K562 (cell line): ENCODE measurements around the gene TBATA. TPM values are rescaled to one million over a fixed set of nuclear protein-coding genes. Genes with fewer than 3 reads are reported as not detected.

ENCODE experiments used
- ATAC-seq: fragments of 200-7000 bp; cut with Tn5 transposase; 3 replicates; pipeline ENCODE4 v1.9.1; 2020; ENCODE audit warnings: moderate library complexity
- BruUV-seq: library from RNA; stranded (reverse); fragments of 400-500 nt; replicated peaks from 2 replicates; lab custom pipeline; 2021; lab: Mats Ljungman, UMichigan
- CTCF ChIA-PET: fragments of 300-600 bp; formaldehyde crosslinking; extraction: SDS; loops from one replicate; lab custom pipeline; 2021; ENCODE audit warnings: low intra/inter-chr PET ratio; lab: Yijun Ruan, JAX
- POLR2A ChIA-PET: fragments of 300-600, 350-650 bp; sonication (Branson Sonifier 250); formaldehyde crosslinking; extraction: SDS; loops from one replicate; lab custom pipeline; 2021; ENCODE audit warnings: antibody characterized with exemption, inconsistent platforms; lab: Yijun Ruan, JAX
- DNase-seq, 4 experiments: peaks; one replicate each; pipeline versions ENCODE4 v3.0.0 to v3.0.0-alpha.2; 2011 to 2018; ENCODE audit warnings: low spot score in 3 of 4, mixed read lengths in 3 of 4; ENCODE audit errors: extremely low read depth in 1 of 4
- FAIRE-seq: peaks from 2 replicates; lab custom pipeline; 2011; peaks lifted over from hg19 to GRCh38; lab: Jason Lieb, UNC
- H2AFZ ChIP-seq: 2 replicates; pipeline ENCODE4 v1.6.0; 2011; ENCODE audit warnings: low read depth, low read length, control low read depth, inconsistent platforms
- H3K27ac ChIP-seq: fragments of 200-600 bp; 3 replicates; pipeline ENCODE4 v1.8.0; 2011; ENCODE audit warnings: low read depth, mild to moderate bottlenecking, control low read depth, inconsistent platforms, low read length, moderate library complexity, mixed read lengths; ENCODE audit errors: extremely low read depth
- H3K27me3 ChIP-seq, 2 experiments: fragments of 300-600 bp in 1 of 2; 2 replicates in 1 of 2; 3 replicates in 1 of 2; pipeline versions ENCODE4 v1.6.0 to v1.8.0; 2011; ENCODE audit warnings: inconsistent platforms in 2 of 2, low read length in 2 of 2, mild to moderate bottlenecking in 1 of 2, mixed read lengths in 1 of 2, moderate library complexity in 1 of 2; ENCODE audit not compliant: control insufficient read depth in 2 of 2, insufficient read depth in 2 of 2
- H3K36me3 ChIP-seq: fragments of 300-600 bp; 3 replicates; pipeline ENCODE4 v1.8.0; 2011; ENCODE audit warnings: mild to moderate bottlenecking, low read length, inconsistent platforms; ENCODE audit not compliant: control insufficient read depth, insufficient read depth
- H3K4me1 ChIP-seq, 2 experiments: fragments of 200-600 bp in 1 of 2; replicated peaks in 1 of 2; 2 replicates in 1 of 2; 3 replicates in 1 of 2; pipeline versions ENCODE4 v1.5.1 to v1.8.0; 2011; ENCODE audit warnings: inconsistent platforms in 2 of 2, low read length in 2 of 2, mild to moderate bottlenecking in 1 of 2, mixed read lengths in 1 of 2, moderate library complexity in 1 of 2; ENCODE audit not compliant: control insufficient read depth in 2 of 2, insufficient read depth in 2 of 2
- H3K4me2 ChIP-seq: 2 replicates; pipeline ENCODE4 v1.6.1; 2011; ENCODE audit warnings: low read length, control low read depth, inconsistent platforms, mixed read lengths; ENCODE audit not compliant: insufficient read depth
- H3K4me3 ChIP-seq: fragments of 200-600 bp; sonication (generic), shearing (Covaris generic); 2 replicates; pipeline ENCODE4 v1.5.1; 2016; ENCODE audit warnings: control low read depth, inconsistent platforms
- H3K79me2 ChIP-seq: fragments of 200-600 bp; 3 replicates; pipeline ENCODE4 v1.8.0; 2011; ENCODE audit warnings: low read length, inconsistent platforms; ENCODE audit not compliant: control insufficient read depth, insufficient read depth
- H3K9ac ChIP-seq, 2 experiments: 2 replicates each; pipeline versions ENCODE4 v1.6.0 to v1.6.1; 2011; ENCODE audit warnings: low read depth in 2 of 2, low read length in 2 of 2, control low read depth in 1 of 2, inconsistent platforms in 1 of 2, mild to moderate bottlenecking in 1 of 2, mixed read lengths in 1 of 2; ENCODE audit not compliant: insufficient read depth in 1 of 2
- H3K9me1 ChIP-seq: one replicate; pipeline ENCODE4 v1.6.0; 2011; ENCODE audit warnings: inconsistent platforms, mild to moderate bottlenecking, low read length, moderate library complexity; ENCODE audit not compliant: control insufficient read depth, insufficient read depth
- H3K9me3 ChIP-seq: replicated peaks from 2 replicates; pipeline ENCODE4 v1.5.1; 2011; ENCODE audit warnings: low read depth, low read length, inconsistent platforms; ENCODE audit not compliant: control insufficient read depth, insufficient read depth
- H4K20me1 ChIP-seq: replicated peaks from 2 replicates; pipeline ENCODE4 v1.6.1; 2011; ENCODE audit warnings: low read length, inconsistent platforms, mixed read lengths; ENCODE audit not compliant: control insufficient read depth, insufficient read depth
- CXXC5 ChIP-seq: fragments of 250-450 bp; sonication (Bioruptor Pico); IDR thresholded peaks from 2 replicates; pipeline ENCODE4 v1.8.0; 2022; ENCODE audit warnings: inconsistent platforms, mild to moderate bottlenecking, moderate library complexity
- DNMT1 ChIP-seq: fragments of 450-650 bp; IDR thresholded peaks from 2 replicates; pipeline ENCODE4 v1.6.1; 2016; ENCODE audit warnings: antibody characterized with exemption, mild to moderate bottlenecking
- EP400 ChIP-seq: fragments of 450-650 bp; IDR thresholded peaks from 2 replicates; pipeline ENCODE4 v1.6.1; 2017; ENCODE audit warnings: antibody characterized with exemption, mild to moderate bottlenecking, moderate library complexity
- ETV1 ChIP-seq: fragments of 450-650 bp; conservative IDR thresholded peaks from 2 replicates; pipeline ENCODE4 v1.6.1; 2016; ENCODE audit warnings: missing genetic modification characterization, control low read depth, low read depth, missing compliant biosample characterization
- HDAC6 ChIP-seq: IDR thresholded peaks from 2 replicates; pipeline ENCODE4 v1.6.1; 2012; ENCODE audit warnings: low read depth, mild to moderate bottlenecking, control low read depth, inconsistent platforms, low read length, moderate library complexity
- HMG20B ChIP-seq: fragments of 250-450 bp; sonication (Bioruptor Pico); IDR thresholded peaks from 2 replicates; pipeline ENCODE4 v1.5.0; 2021; ENCODE audit warnings: mild to moderate bottlenecking
- IFI16 ChIP-seq: fragments of 250-450 bp; sonication (Bioruptor Pico); IDR thresholded peaks from 2 replicates; pipeline ENCODE4 v2.1.2; 2022; ENCODE audit warnings: mild to moderate bottlenecking, inconsistent platforms
- MTA2 ChIP-seq: fragments of 450-650 bp; IDR thresholded peaks from 2 replicates; pipeline ENCODE4 v1.6.1; 2016; ENCODE audit warnings: low read depth
- MTF1 ChIP-seq: fragments of 250-450 bp; sonication (Bioruptor Pico); IDR thresholded peaks from 2 replicates; pipeline ENCODE4 v1.9.0; 2021; ENCODE audit warnings: moderate library complexity, mild to moderate bottlenecking, inconsistent platforms, borderline replicate concordance
- NBN ChIP-seq: fragments of 450-650 bp; IDR thresholded peaks from 2 replicates; pipeline ENCODE4 v1.6.1; 2016; ENCODE audit warnings: low read depth, mild to moderate bottlenecking
- NR4A1 ChIP-seq, 2 experiments: fragments of 250-450 bp in 1 of 2; fragments of 450-650 bp in 1 of 2; sonication (Bioruptor Pico) in 1 of 2; IDR thresholded peaks; 2 replicates each; pipeline versions ENCODE4 v1.4.0 to v1.6.1; 2016 to 2020; ENCODE audit warnings: mild to moderate bottlenecking in 2 of 2, missing compliant biosample characterization in 1 of 2, missing genetic modification characterization in 1 of 2, moderate library complexity in 1 of 2
- OTX1 ChIP-seq: fragments of 450-650 bp; formaldehyde crosslinking; IDR thresholded peaks from 2 replicates; pipeline ENCODE4 v1.4.0; 2022; ENCODE audit warnings: mild to moderate bottlenecking
- POLR2A ChIP-seq: fragments of 450-650 bp; conservative IDR thresholded peaks from 2 replicates; pipeline ENCODE4 v1.6.1; 2016
- RHOXF2B ChIP-seq: fragments of 250-450 bp; sonication (Bioruptor Pico); conservative IDR thresholded peaks from 2 replicates; pipeline ENCODE4 v1.5.1; 2021
- SMAD4 ChIP-seq: fragments of 250-450 bp; sonication (Bioruptor Pico); conservative IDR thresholded peaks from 2 replicates; pipeline ENCODE4 v1.8.0; 2021; ENCODE audit warnings: inconsistent platforms, mild to moderate bottlenecking, moderate library complexity
- ZNF311 ChIP-seq: fragments of 250-450 bp; sonication (Bioruptor Pico); IDR thresholded peaks from 2 replicates; pipeline ENCODE4 v1.4.0; 2020; ENCODE audit warnings: mild to moderate bottlenecking, moderate library complexity
- WGBS: fragments of 100-300 bp; shearing (Covaris generic); methylation state at CpG from one replicate; pipeline ENCODE4 v1.1.6; 2016; ENCODE audit warnings: low coverage, mixed read lengths; ENCODE audit not compliant: insufficient coverage; ENCODE audit errors: missing lambda C conversion rate; 5-methylcytosine and 5-hydroxymethylcytosine counted together
- in situ Hi-C: fragments of 300-500 bp; cut with MboI; formaldehyde crosslinking; loops from 4 replicates; pipeline ENCODE4 v1.15.0; 2018; ENCODE audit warnings: inconsistent platforms, mixed read lengths
- intact Hi-C: fragments of 100-400 bp; cut with micrococcal nuclease; formaldehyde crosslinking; loops from 2 replicates; pipeline ENCODE4 v1.14.2; 2022
- polyA plus RNA-seq, 8 experiments: library from polyadenylated mRNA; depleted of rRNA in 4 of 8; stranded (reverse) in 5 of 8; unstranded in 3 of 8; fragments of >200 nt; fragmentation: Nextera tagmentation in 2 of 8; fragmentation: Illumina TruSeq in 1 of 8; extraction: Ambion mirVana in 2 of 8; extraction: Trizol in 1 of 8; gene quantifications; 2 replicates each; pipeline versions ENCODE4 v1.2.1 to v1.2.3, GENCODE V29; 2011 to 2014; ENCODE audit warnings: inconsistent platforms in 1 of 8, missing spikeins in 1 of 8
- total RNA-seq, 7 experiments: library from RNA; depleted of rRNA in 6 of 7; stranded (reverse); fragments of >200 nt in 6 of 7; fragmentation: Illumina TruSeq in 2 of 7; extraction: Trizol in 2 of 7; gene quantifications; 2 replicates each; pipeline versions ENCODE4 v1.2.1 to v1.2.3, GENCODE V29; 2011 to 2021; ENCODE audit warnings: low replicate concordance in 1 of 7
- TF ChIP-seq, protein P1 (sequence below), 3 experiments: IDR thresholded peaks in 2 of 3; conservative IDR thresholded peaks in 1 of 3; 2 replicates each; pipeline ENCODE4 v1.5.1; 2011 to 2012; ENCODE audit warnings: low read length in 3 of 3, mild to moderate bottlenecking in 3 of 3, control low read depth in 2 of 3, improper control_type of control experiment in 1 of 3, inconsistent platforms in 1 of 3, low read depth in 1 of 3, mixed read lengths in 1 of 3, moderate library complexity in 1 of 3; ENCODE audit not compliant: insufficient read depth in 2 of 3
- TF ChIP-seq, protein P2 (sequence below), 2 experiments: fragments of 250-450 bp in 1 of 2; fragments of 450-650 bp in 1 of 2; sonication (Bioruptor Pico) in 1 of 2; IDR thresholded peaks; 2 replicates each; pipeline versions ENCODE4 v1.6.1 to v1.8.0; 2016 to 2021; ENCODE audit warnings: mild to moderate bottlenecking in 2 of 2, moderate library complexity in 2 of 2, missing compliant biosample characterization in 1 of 2, missing genetic modification characterization in 1 of 2

The TBATA gene
- total and polyA plus RNA-seq, 9 of the 15 experiments (the other 6 are each of a cell fraction or from before 2014, with no cell fraction given): not detected

DNA sequence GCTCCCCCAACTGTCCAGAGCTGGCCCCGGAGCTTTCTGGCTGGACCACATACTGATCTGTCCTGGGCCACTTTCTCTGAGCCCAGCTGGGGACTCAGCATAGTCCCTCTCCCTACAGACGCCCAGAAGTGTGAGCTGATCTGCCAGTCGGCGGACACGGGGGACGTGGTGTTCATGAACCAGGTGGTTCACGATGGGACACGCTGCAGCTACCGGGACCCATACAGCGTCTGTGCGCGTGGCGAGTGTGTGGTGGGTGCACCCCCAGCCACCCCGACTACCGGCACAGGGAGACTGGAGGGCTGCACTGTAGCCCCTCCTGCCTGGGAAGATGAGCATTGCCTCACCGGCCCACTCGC lies 41.8 kb downstream of the TBATA start (continued):
- TF ChIP-seq, protein P1, sequence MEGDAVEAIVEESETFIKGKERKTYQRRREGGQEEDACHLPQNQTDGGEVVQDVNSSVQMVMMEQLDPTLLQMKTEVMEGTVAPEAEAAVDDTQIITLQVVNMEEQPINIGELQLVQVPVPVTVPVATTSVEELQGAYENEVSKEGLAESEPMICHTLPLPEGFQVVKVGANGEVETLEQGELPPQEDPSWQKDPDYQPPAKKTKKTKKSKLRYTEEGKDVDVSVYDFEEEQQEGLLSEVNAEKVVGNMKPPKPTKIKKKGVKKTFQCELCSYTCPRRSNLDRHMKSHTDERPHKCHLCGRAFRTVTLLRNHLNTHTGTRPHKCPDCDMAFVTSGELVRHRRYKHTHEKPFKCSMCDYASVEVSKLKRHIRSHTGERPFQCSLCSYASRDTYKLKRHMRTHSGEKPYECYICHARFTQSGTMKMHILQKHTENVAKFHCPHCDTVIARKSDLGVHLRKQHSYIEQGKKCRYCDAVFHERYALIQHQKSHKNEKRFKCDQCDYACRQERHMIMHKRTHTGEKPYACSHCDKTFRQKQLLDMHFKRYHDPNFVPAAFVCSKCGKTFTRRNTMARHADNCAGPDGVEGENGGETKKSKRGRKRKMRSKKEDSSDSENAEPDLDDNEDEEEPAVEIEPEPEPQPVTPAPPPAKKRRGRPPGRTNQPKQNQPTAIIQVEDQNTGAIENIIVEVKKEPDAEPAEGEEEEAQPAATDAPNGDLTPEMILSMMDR (IDR thresholded peaks at IDR 0.05 in 2 of 3, conservative IDR thresholded peaks at IDR 0.05 in 1 of 3; ENCODE audit: insufficient read depth in 2 of 3, low read depth in 1 of 3, low read length in 3 of 3): 0 out of 6 replicates have a peak, but pooled peaks of 2 of the 3 experiments have one; percentile 3 to 4
- TF ChIP-seq, protein P2, sequence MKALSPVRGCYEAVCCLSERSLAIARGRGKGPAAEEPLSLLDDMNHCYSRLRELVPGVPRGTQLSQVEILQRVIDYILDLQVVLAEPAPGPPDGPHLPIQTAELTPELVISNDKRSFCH (CRISPR knock-in tag; IDR thresholded peaks at IDR 0.05): no peak
- TF ChIP-seq, protein P2 (tag; IDR thresholded peaks at IDR 0.05): 0 out of 2 replicates have a peak, but pooled peaks have one; percentile 56
- no peak for TF ChIP-seq EP400

DNA sequence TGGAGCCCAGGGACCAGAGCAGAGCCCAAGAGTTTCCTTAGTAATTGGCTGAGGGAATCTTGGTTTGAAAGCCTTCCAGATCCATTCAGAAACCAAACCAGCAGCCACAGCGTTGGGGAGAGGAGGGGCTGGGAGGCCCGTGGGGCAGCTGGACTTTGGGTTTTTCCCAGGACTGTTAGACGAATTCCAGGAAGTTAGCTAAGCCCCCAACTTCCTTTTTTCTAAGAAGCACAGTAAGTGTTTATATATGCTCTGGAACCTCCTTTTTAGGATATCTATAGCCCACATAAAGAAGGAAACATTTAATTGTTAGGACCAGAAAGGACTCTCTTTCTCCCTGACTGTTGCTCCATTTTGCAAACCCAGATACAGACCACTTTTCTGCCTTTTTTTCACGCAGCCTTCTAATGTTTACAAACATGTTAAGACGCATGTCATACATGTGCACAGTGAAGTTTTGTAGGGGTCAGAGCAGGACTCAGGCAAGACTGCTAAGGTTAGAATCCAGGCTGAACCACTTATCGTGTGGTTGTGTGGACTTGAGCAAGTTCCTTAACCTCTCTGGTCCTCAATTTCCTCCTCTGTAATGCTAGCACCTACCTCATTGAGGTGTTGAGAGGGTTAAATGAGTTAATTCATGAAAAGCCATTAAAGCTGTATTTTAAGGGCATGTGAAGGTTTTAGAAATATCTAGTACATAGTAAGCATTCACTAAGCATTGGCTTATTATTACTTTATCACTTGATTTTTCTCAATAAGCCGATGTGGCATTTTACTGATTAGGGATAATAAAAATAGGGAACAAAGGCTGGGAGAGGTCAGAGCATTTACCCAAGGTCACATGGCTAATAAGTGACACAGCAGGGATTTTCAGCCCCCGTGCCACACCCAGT lies 42.4 kb downstream of the TBATA start:
- FAIRE-seq: peak; percentile 87
- WGBS: 12% methylated on average over 8 of the region's 8 CpGs
- no peaks in the 10 kb centered on the region for H3K27me3 ChIP-seq
- H4K20me1 ChIP-seq: no peaks in the 10 kb centered on the region
- H3K4me3 ChIP-seq: peak overlapping the region; percentile 0; the same call in 1 of the 2 replicates
- H3K9me3 ChIP-seq: no peaks in the 10 kb centered on the region
- DNase-seq: peak; percentile 62 to 89 (median 76)
- BruUV-seq: no TSS peak
- H3K36me3 ChIP-seq: peaks cover 83% of the 10 kb centered on the region
- peaks cover 59 to 62% of the 10 kb centered on the region in 2 experiments for H3K4me1 ChIP-seq
- intact Hi-C loops: loop anchor here (1.0 kb wide), 1 partner anchor 75 kb away; no protein-coding TSS in a partner anchor
- ChIA-PET CTCF (interaction anchor here (0.7 kb wide), 1 partner anchor 1570 kb away, joined by 3 read pairs; no protein-coding TSS in a partner anchor), POLR2A (interaction anchor here (0.9 to 1.5 kb wide), 4 partner anchors 10 to 16 kb away, joined by 3 to 5 read pairs (median 4); no protein-coding TSS in a partner anchor)
- H3K79me2 ChIP-seq: peaks cover 41% of the 10 kb centered on the region
- H3K9ac ChIP-seq: peak overlapping the region; percentile 60 to 87
- no peaks in the 10 kb centered on the region for H3K9me1 ChIP-seq
- H3K27ac ChIP-seq: peak overlapping the region; percentile 75
- H3K4me2 ChIP-seq: peak overlapping the region; percentile 58
- peak overlapping the region; percentile 36 for H2AFZ ChIP-seq
- peak; percentile 59 for ATAC-seq
- in situ Hi-C loops: no loop called here
- TF ChIP-seq RHOXF2B (CRISPR knock-in tag): peak; percentile 82; the same call in 1 of the 2 replicates
- no peak for TF ChIP-seq POLR2A
- TF ChIP-seq MTA2: no peak
- peak; percentile 59; the same call in 1 of the 2 replicates for TF ChIP-seq SMAD4 (CRISPR knock-in tag)
- no peak for TF ChIP-seq IFI16 (CRISPR knock-in tag)
- no peak for TF ChIP-seq HMG20B (CRISPR knock-in tag)
- TF ChIP-seq ETV1 (tag): peak; percentile 37; the same call in 1 of the 2 replicates
- 0 out of 2 replicates have a peak, but pooled peaks have one; percentile 71 for TF ChIP-seq NBN
- peak; percentile 50 for TF ChIP-seq ZNF311 (CRISPR knock-in tag)
- TF ChIP-seq OTX1: no peak
- no peak for TF ChIP-seq HDAC6
- TF ChIP-seq CXXC5: no peak; the same call in none of the 2 replicates
- TF ChIP-seq MTF1 (CRISPR knock-in tag): no peak
- TF ChIP-seq NR4A1 (CRISPR knock-in tag; IDR thresholded peaks at IDR 0.05): no peak
- TF ChIP-seq NR4A1 (tag; IDR thresholded peaks at IDR 0.05): no peak
- TF ChIP-seq DNMT1: no peak
